Muscle of back (tissue), 11 donors: ENCODE results near the gene DOK5. TPM values are rescaled to one million over a fixed set of nuclear protein-coding genes. Genes with fewer than 3 reads are reported as not detected.

Source experiments
- DNase-seq, 3 donors: peaks; one replicate each; pipeline versions ENCODE4 v3.0.0 to v3.0.0-alpha.2; 2013
- polyA plus RNA-seq, 10 donors: library from polyadenylated mRNA; unstranded; fragments of 120-200 nt; gene quantifications; one replicate each; pipeline ENCODE4 v1.2.1, GENCODE V29; 2013; ENCODE audit not compliant: insufficient read length in 10 of 10

The DOK5 gene
- polyA plus RNA-seq, 10 donors: 17.6 to 32.4 (median 24.7) TPM

- DNase-seq: no peak
Observed at GRCh38 chr20:54688476-54688875, 213.1 kb downstream of the DOK5 start.

DNA sequence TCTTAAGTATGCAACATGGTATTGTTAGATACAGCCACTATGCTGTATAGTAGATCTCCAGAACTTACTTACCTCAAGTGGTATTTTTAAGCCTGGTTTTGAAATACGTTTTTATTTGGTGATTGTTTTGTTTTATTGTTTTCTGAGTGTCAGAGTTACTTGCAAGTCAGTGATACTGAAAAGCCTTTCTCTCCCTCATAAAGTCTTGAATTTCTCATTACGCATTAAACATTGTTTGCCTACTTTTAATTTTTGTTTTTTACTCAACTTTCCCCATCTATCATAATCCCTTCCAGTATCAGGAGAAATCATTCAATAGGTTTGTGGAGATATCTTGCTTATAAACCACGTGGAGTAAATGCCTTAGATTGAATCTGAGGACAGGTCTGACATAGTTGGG, 214.9 kb downstream of the DOK5 start:
- DNase-seq: no peak

- DNase-seq: no peak
Observed at GRCh38 chr20:54691327-54691726, 215.9 kb downstream of the DOK5 start.

DNA sequence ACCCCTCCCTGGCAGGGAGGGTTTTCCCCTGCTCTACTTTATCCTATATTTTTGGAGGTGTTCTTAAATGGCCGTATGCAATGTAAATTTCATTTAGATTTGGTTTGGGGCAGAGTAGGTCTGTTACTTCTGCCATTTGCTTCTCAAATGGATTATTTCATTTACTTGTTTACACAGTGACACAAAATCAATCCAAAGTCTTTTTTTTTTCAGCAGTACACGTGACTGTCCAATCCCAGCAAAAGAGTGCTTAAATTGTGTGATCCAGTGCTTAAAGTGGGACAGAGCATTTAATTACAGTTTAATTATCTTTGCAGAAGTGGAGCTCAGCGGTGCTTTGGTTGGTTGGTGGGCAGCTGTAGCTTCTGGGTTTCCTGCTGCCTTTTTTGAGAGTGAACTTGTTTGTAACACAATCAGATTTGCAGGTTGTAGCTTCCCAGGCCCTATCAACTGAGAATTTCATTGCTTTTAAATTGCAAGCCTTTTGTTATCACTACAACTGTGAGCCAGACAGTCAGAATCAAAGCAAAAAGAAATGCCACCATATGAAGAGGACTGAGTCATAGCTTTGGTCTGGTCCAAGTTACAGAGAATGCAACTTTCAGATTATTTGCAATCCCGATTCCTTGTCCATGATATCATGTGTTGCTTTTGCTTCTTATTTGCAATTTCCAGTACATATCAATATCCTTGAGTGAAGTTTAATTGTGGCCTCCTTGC, 216.9 kb downstream of the DOK5 start:
- DNase-seq: no peak

GRCh38 chr20:54694516-54694915, 219.1 kb downstream of the DOK5 start:
- no peak for DNase-seq

- DNase-seq: no peak
Observed at GRCh38 chr20:54698373-54698772, 223.0 kb downstream of the DOK5 start.
